SK-N-SH treated with all-trans-retinoic acid at 6 μM for 48 hours (cell line): ENCODE results near the gene PRRC2A.

ENCODE experiments used
- ATAC-seq: fragments of 200-7000 bp; cut with Tn5 transposase; 3 replicates; pipeline ENCODE4 v1.9.1; 2020; ENCODE audit warnings: mild to moderate bottlenecking, moderate library complexity
- CREB5 ChIP-seq: fragments of 250-450 bp; sonication (Bioruptor Pico); IDR thresholded peaks from 2 replicates; pipeline ENCODE4 v1.5.1; 2020; ENCODE audit warnings: low read depth, mild to moderate bottlenecking, moderate library complexity
- CSDC2 ChIP-seq: fragments of 250-450 bp; sonication (Bioruptor Pico); IDR thresholded peaks from 2 replicates; pipeline ENCODE4 v1.5.0; 2020; ENCODE audit warnings: mild to moderate bottlenecking, moderate library complexity
- CSRNP3 ChIP-seq: fragments of 250-450 bp; sonication (Bioruptor Pico); IDR thresholded peaks from 2 replicates; pipeline ENCODE4 v1.5.1; 2021; ENCODE audit warnings: mild to moderate bottlenecking, moderate library complexity
- ESRRG ChIP-seq: fragments of 250-450 bp; sonication (Bioruptor Pico); IDR thresholded peaks from 2 replicates; pipeline ENCODE4 v1.6.1; 2021; ENCODE audit warnings: mild to moderate bottlenecking
- GLIS3 ChIP-seq: fragments of 250-450 bp; sonication (Bioruptor Pico); IDR thresholded peaks from 2 replicates; pipeline ENCODE4 v1.5.0; 2020; ENCODE audit warnings: mild to moderate bottlenecking, moderate library complexity
- ISL1 ChIP-seq: fragments of 250-450 bp; sonication (Bioruptor Pico); IDR thresholded peaks from 2 replicates; pipeline ENCODE4 v2.1.2; 2022; ENCODE audit warnings: mild to moderate bottlenecking, moderate library complexity
- OSR1 ChIP-seq: fragments of 250-450 bp; sonication (Bioruptor Pico); IDR thresholded peaks from 2 replicates; pipeline ENCODE4 v1.8.0; 2022; ENCODE audit warnings: moderate library complexity, mild to moderate bottlenecking, inconsistent platforms
- POU6F1 ChIP-seq: fragments of 250-450 bp; sonication (Bioruptor Pico); IDR thresholded peaks from 2 replicates; pipeline ENCODE4 v1.8.0; 2021; ENCODE audit warnings: low read depth, mild to moderate bottlenecking, moderate library complexity, borderline replicate concordance
- PPARA ChIP-seq: fragments of 250-450 bp; sonication (Bioruptor Pico); IDR thresholded peaks from 2 replicates; pipeline ENCODE4 v1.5.0; 2020; ENCODE audit warnings: mild to moderate bottlenecking, borderline replicate concordance
- RARB ChIP-seq: fragments of 250-450 bp; sonication (Bioruptor Pico); IDR thresholded peaks from 2 replicates; pipeline ENCODE4 v1.8.0; 2021; ENCODE audit warnings: mild to moderate bottlenecking, moderate library complexity
- SNAI2 ChIP-seq: fragments of 250-450 bp; sonication (Bioruptor Pico); IDR thresholded peaks from 2 replicates; pipeline ENCODE4 v1.5.0; 2020; ENCODE audit warnings: mild to moderate bottlenecking, moderate library complexity
- TCF4 ChIP-seq: fragments of 250-450 bp; sonication (Bioruptor Pico); IDR thresholded peaks from 2 replicates; pipeline ENCODE4 v1.8.0; 2021; ENCODE audit warnings: mild to moderate bottlenecking, moderate library complexity, borderline replicate concordance
- TSHZ2 ChIP-seq: fragments of 250-450 bp; sonication (Bioruptor Pico); IDR thresholded peaks from 2 replicates; pipeline ENCODE4 v1.5.0; 2020; ENCODE audit warnings: mild to moderate bottlenecking, moderate library complexity
- ZC3H10 ChIP-seq: fragments of 250-450 bp; sonication (Bioruptor Pico); IDR thresholded peaks from 2 replicates; pipeline ENCODE4 v1.5.1; 2021; ENCODE audit warnings: mild to moderate bottlenecking, moderate library complexity
- ZFP3 ChIP-seq: fragments of 250-450 bp; sonication (Bioruptor Pico); IDR thresholded peaks from 2 replicates; pipeline ENCODE4 v1.5.0; 2020; ENCODE audit warnings: mild to moderate bottlenecking, moderate library complexity
- ZFP30 ChIP-seq: fragments of 450-650 bp; formaldehyde crosslinking; IDR thresholded peaks from 2 replicates; pipeline ENCODE4 v1.5.0; 2022; ENCODE audit warnings: mild to moderate bottlenecking, moderate library complexity
- ZNF565 ChIP-seq: fragments of 450-650 bp; formaldehyde crosslinking; conservative IDR thresholded peaks from 2 replicates; pipeline ENCODE4 v1.5.0; 2020; ENCODE audit warnings: low read depth, mild to moderate bottlenecking, moderate library complexity
- ZNF70 ChIP-seq: fragments of 450-650 bp; formaldehyde crosslinking; IDR thresholded peaks from 2 replicates; pipeline ENCODE4 v1.5.0; 2020; ENCODE audit warnings: mild to moderate bottlenecking, moderate library complexity
- ZNF8 ChIP-seq: fragments of 450-650 bp; formaldehyde crosslinking; IDR thresholded peaks from 2 replicates; pipeline ENCODE4 v1.5.0; 2020; ENCODE audit warnings: mild to moderate bottlenecking, moderate library complexity

The PRRC2A gene

GRCh38 chr6:31632279-31632946 is 11.9 kb downstream of the PRRC2A start:
- no peak for ATAC-seq
- TF ChIP-seq ZNF70 (CRISPR knock-in tag): no peak
- no peak for TF ChIP-seq TSHZ2
- TF ChIP-seq ZNF565: no peak
- no peak for TF ChIP-seq OSR1
- TF ChIP-seq ESRRG (CRISPR knock-in tag): no peak
- no peak for TF ChIP-seq ZNF8
- no peak for TF ChIP-seq CSRNP3 (CRISPR knock-in tag)
- TF ChIP-seq PPARA (CRISPR knock-in tag): no peak
- no peak for TF ChIP-seq ZC3H10
- TF ChIP-seq ZFP3 (CRISPR knock-in tag): no peak
- no peak for TF ChIP-seq CSDC2 (CRISPR knock-in tag)
- no peak for TF ChIP-seq ZFP30
- TF ChIP-seq SNAI2 (CRISPR knock-in tag): no peak
- TF ChIP-seq CREB5 (CRISPR knock-in tag): no peak
- TF ChIP-seq, all 23 proteins: peak for 0

- no peak for ATAC-seq
- TF ChIP-seq ZNF8: no peak
- TF ChIP-seq ZNF565: no peak
- no peak for TF ChIP-seq OSR1
- no peak for TF ChIP-seq TSHZ2
- TF ChIP-seq RARB: no peak
- no peak for TF ChIP-seq ZFP3 (CRISPR knock-in tag)
- no peak for TF ChIP-seq ISL1
- TF ChIP-seq ZC3H10: no peak
- no peak for TF ChIP-seq ZNF70 (CRISPR knock-in tag)
- TF ChIP-seq ESRRG (CRISPR knock-in tag): no peak
- TF ChIP-seq CSDC2 (CRISPR knock-in tag): no peak
- no peak for TF ChIP-seq SNAI2 (CRISPR knock-in tag)
- no peak for TF ChIP-seq CREB5 (CRISPR knock-in tag)
- no peak for TF ChIP-seq ZFP30
- TF ChIP-seq GLIS3 (CRISPR knock-in tag): no peak
- no peak for TF ChIP-seq TCF4 (CRISPR knock-in tag)
- TF ChIP-seq PPARA (CRISPR knock-in tag): no peak
- TF ChIP-seq CSRNP3 (CRISPR knock-in tag): no peak
- TF ChIP-seq POU6F1 (CRISPR knock-in tag): no peak
Measured at GRCh38 chr6:31633447-31633846, 12.9 kb downstream of the PRRC2A start.
